Caco-2 (cell line): Measurements from ENCODE around the gene PMF1. TPM values are rescaled to one million over a fixed set of nuclear protein-coding genes. Genes with fewer than 3 reads are reported as not detected.

Experiments
- BruUV-seq: library from RNA; stranded (reverse); fragments of 400-500 nt; replicated peaks from 2 replicates; lab custom pipeline; 2021; lab: Mats Ljungman, UMichigan
- CTCF ChIA-PET: fragments of 300-600 bp; sonication (Branson Sonifier 250); formaldehyde crosslinking; loops from one replicate; lab custom pipeline; 2022; ENCODE audit warnings: antibody characterized with exemption; lab: Charles Lee
- POLR2A ChIA-PET: fragments of 300-600 bp; sonication (Branson Sonifier 250); formaldehyde crosslinking; loops from one replicate; lab custom pipeline; 2022; ENCODE audit warnings: antibody characterized with exemption; lab: Charles Lee
- DNase-seq, 2 experiments: peaks; one replicate each; pipeline versions ENCODE4 v3.0.0 to v3.0.0-alpha.2; 2020 to 2022
- H3K27me3 ChIP-seq: replicated peaks from 2 replicates; pipeline ENCODE4 v1.6.0; 2011; ENCODE audit warnings: low read length; ENCODE audit not compliant: control insufficient read depth, insufficient read depth
- H3K36me3 ChIP-seq: 2 replicates; pipeline ENCODE4 v1.5.1; 2011; ENCODE audit warnings: low read length; ENCODE audit not compliant: control insufficient read depth, insufficient read depth
- H3K4me1 ChIP-seq: fragments of 250-450 bp; sonication (Bioruptor Pico); 2 replicates; pipeline ENCODE4 v1.5.1; 2020; ENCODE audit warnings: mild to moderate bottlenecking
- H3K4me3 ChIP-seq: 2 replicates; pipeline ENCODE4 v1.5.1; 2011; ENCODE audit warnings: low read depth, mild to moderate bottlenecking, control low read depth, low read length
- H3K9me3 ChIP-seq: fragments of 250-450 bp; sonication (Bioruptor Pico); 2 replicates; pipeline ENCODE4 v1.5.1; 2020; ENCODE audit warnings: mild to moderate bottlenecking, moderate library complexity
- H3K27ac Mint-ChIP-seq: one replicate; pipeline ENCODE4 v1.8.0; 2022; ENCODE audit warnings: mixed read lengths; ENCODE audit not compliant: unreplicated experiment
- H3K27me3 Mint-ChIP-seq: one replicate; pipeline ENCODE4 v1.8.0; 2022; ENCODE audit warnings: mixed read lengths; ENCODE audit not compliant: insufficient read depth, unreplicated experiment
- H3K36me3 Mint-ChIP-seq: one replicate; pipeline ENCODE4 v1.8.0; 2022; ENCODE audit warnings: mild to moderate bottlenecking, mixed read lengths; ENCODE audit not compliant: insufficient read depth, unreplicated experiment
- H3K4me1 Mint-ChIP-seq: one replicate; pipeline ENCODE4 v1.8.0; 2022; ENCODE audit warnings: low read depth, mixed read lengths; ENCODE audit not compliant: unreplicated experiment
- H3K4me3 Mint-ChIP-seq: one replicate; pipeline ENCODE4 v1.8.0; 2022; ENCODE audit warnings: mild to moderate bottlenecking, moderate library complexity, mixed read lengths; ENCODE audit not compliant: unreplicated experiment
- H3K9me3 Mint-ChIP-seq: one replicate; pipeline ENCODE4 v1.8.0; 2022; ENCODE audit warnings: mixed read lengths; ENCODE audit not compliant: unreplicated experiment
- intact Hi-C: fragments of 100-400 bp; cut with micrococcal nuclease; formaldehyde crosslinking; loops from one replicate; pipeline ENCODE4 v1.10.0; 2022; ENCODE audit not compliant: unreplicated experiment
- total RNA-seq: library from RNA; stranded (reverse); gene quantifications from 2 replicates; pipeline ENCODE4 v1.2.3, GENCODE V29; 2022
- TF ChIP-seq, protein P1 (sequence below), 2 experiments: fragments of 200-600 bp in 1 of 2; IDR thresholded peaks; 1 replicate in 1 of 2; 2 replicates in 1 of 2; pipeline versions ENCODE4 v1.5.1 to v1.8.0; 2011 to 2022; ENCODE audit warnings: antibody characterized with exemption in 1 of 2, control low read depth in 1 of 2, inconsistent platforms in 1 of 2, low read depth in 1 of 2, low read length in 1 of 2, mild to moderate bottlenecking in 1 of 2, moderate library complexity in 1 of 2; ENCODE audit not compliant: insufficient read depth in 1 of 2, severe bottlenecking in 1 of 2, unreplicated experiment in 1 of 2

Gene PMF1
- total RNA-seq, 1 experiment from 2014 or later = 90.2 TPM

- Histone ChIP-seq H3K4me1 (no peaks in the 10 kb centered on the region), H3K36me3 (no peaks in the 10 kb centered on the region), H3K27me3 (no peaks in the 10 kb centered on the region), H3K4me3 (no peak overlapping the region), H3K9me3 (peaks cover 2% of the 10 kb centered on the region; the same call in 1 of the 2 replicates)
- no peaks in the 10 kb centered on the region for H3K27me3 Mint-ChIP-seq
- no peak for DNase-seq
- H3K9me3 Mint-ChIP-seq = peaks cover 6% of the 10 kb centered on the region
- H3K4me1 Mint-ChIP-seq = no peaks in the 10 kb centered on the region
- TF ChIP-seq, protein P1, sequence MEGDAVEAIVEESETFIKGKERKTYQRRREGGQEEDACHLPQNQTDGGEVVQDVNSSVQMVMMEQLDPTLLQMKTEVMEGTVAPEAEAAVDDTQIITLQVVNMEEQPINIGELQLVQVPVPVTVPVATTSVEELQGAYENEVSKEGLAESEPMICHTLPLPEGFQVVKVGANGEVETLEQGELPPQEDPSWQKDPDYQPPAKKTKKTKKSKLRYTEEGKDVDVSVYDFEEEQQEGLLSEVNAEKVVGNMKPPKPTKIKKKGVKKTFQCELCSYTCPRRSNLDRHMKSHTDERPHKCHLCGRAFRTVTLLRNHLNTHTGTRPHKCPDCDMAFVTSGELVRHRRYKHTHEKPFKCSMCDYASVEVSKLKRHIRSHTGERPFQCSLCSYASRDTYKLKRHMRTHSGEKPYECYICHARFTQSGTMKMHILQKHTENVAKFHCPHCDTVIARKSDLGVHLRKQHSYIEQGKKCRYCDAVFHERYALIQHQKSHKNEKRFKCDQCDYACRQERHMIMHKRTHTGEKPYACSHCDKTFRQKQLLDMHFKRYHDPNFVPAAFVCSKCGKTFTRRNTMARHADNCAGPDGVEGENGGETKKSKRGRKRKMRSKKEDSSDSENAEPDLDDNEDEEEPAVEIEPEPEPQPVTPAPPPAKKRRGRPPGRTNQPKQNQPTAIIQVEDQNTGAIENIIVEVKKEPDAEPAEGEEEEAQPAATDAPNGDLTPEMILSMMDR (IDR thresholded peaks at IDR 0.05; ENCODE audit: insufficient read depth in 1 of 2, low read depth in 1 of 2, low read length in 1 of 2, severe bottlenecking in 1 of 2, unreplicated experiment in 1 of 2) = no peak
- ChIA-PET POLR2A (interaction anchor here (0.6 to 0.7 kb wide), 2 partner anchors 49 to 72 kb away, joined by 3 to 4 read pairs; partner anchors contain the start of gene PMF1), CTCF (interaction anchor here (1.8 kb wide), 1 partner anchor 61 kb away, joined by 7 read pairs; no protein-coding TSS in a partner anchor)
- no peak overlapping the region for H3K27ac Mint-ChIP-seq
- intact Hi-C loops = no loop called here
- H3K36me3 Mint-ChIP-seq = no peaks in the 10 kb centered on the region
- H3K4me3 Mint-ChIP-seq = no peak overlapping the region
- BruUV-seq = no TSS peak
Measured at GRCh38 chr1:156164125-156164831, 48.5 kb upstream of the PMF1 start.

GRCh38 chr1:156165083-156165482 is 47.7 kb upstream of the PMF1 start:
- no peaks in the 10 kb centered on the region for H3K36me3 Mint-ChIP-seq
- H3K4me1 Mint-ChIP-seq = no peaks in the 10 kb centered on the region
- no peaks in the 10 kb centered on the region for H3K27me3 ChIP-seq
- no peaks in the 10 kb centered on the region for H3K36me3 ChIP-seq
- no peak overlapping the region for H3K4me3 Mint-ChIP-seq
- H3K27ac Mint-ChIP-seq = no peak overlapping the region
- ChIA-PET CTCF (interaction anchor here (1.8 kb wide), 1 partner anchor 60 kb away, joined by 7 read pairs; no protein-coding TSS in a partner anchor), POLR2A (no interaction called here)
- no peak overlapping the region for H3K4me3 ChIP-seq
- peaks cover 6% of the 10 kb centered on the region for H3K9me3 Mint-ChIP-seq
- DNase-seq = no peak
- H3K4me1 ChIP-seq = no peaks in the 10 kb centered on the region
- BruUV-seq = no TSS peak
- intact Hi-C loops = no loop called here
- no peaks in the 10 kb centered on the region for H3K27me3 Mint-ChIP-seq
- TF ChIP-seq, protein P1 (IDR thresholded peaks at IDR 0.05; ENCODE audit: insufficient read depth in 1 of 2, low read depth in 1 of 2, low read length in 1 of 2, severe bottlenecking in 1 of 2, unreplicated experiment in 1 of 2) = no peak
- H3K9me3 ChIP-seq = peaks cover 2% of the 10 kb centered on the region; the same call in 1 of the 2 replicates

DNA sequence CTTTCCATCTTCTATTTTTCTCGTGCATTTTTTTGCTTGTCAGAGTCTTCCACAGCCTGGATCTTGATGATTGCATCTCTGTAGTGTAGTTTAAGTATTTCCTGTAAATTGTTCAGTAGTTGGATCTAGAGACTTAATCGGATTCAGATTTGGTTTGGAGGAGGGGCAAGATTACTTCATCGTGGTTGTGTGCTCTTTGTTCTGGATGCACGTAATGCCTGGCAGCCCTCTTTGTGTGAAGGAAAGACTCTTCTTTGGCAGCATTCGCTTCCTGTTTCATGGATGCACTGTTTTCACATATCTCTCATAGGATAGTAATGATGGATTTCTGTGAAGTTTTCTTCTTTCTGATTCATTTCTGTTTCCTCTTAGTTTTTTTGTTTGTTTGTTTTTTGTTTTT is 45.3 kb upstream of the PMF1 start:
- CTCF ChIA-PET = no interaction called here
- no peak for DNase-seq
- H3K27ac Mint-ChIP-seq = no peak overlapping the region
- H3K4me1 Mint-ChIP-seq = no peaks in the 10 kb centered on the region
- H3K36me3 Mint-ChIP-seq = no peaks in the 10 kb centered on the region
- peaks cover 6% of the 10 kb centered on the region for H3K9me3 Mint-ChIP-seq
- H3K36me3 ChIP-seq = no peaks in the 10 kb centered on the region
- H3K9me3 ChIP-seq = peaks cover 2% of the 10 kb centered on the region; the same call in 1 of the 2 replicates
- H3K27me3 Mint-ChIP-seq = no peaks in the 10 kb centered on the region
- no peak overlapping the region for H3K4me3 Mint-ChIP-seq
- H3K4me3 ChIP-seq = no peak overlapping the region
- H3K4me1 ChIP-seq = no peaks in the 10 kb centered on the region
- no peaks in the 10 kb centered on the region for H3K27me3 ChIP-seq
- intact Hi-C loops = no loop called here
- TF ChIP-seq, protein P1 (IDR thresholded peaks at IDR 0.05; ENCODE audit: insufficient read depth in 1 of 2, low read depth in 1 of 2, low read length in 1 of 2, severe bottlenecking in 1 of 2, unreplicated experiment in 1 of 2) = no peak
- POLR2A ChIA-PET = no interaction called here
- BruUV-seq = no TSS peak
